ES-I3 (cell line): Measurements from ENCODE around the gene PTPN23.

Experiments used
- H3K36me3 ChIP-seq: 2 replicates; pipeline ENCODE4 v1.6.1; 2013; ENCODE audit warnings: mild to moderate bottlenecking, low read length, control low read depth, moderate library complexity; ENCODE audit not compliant: insufficient read depth
- H3K4me1 ChIP-seq: 2 replicates; pipeline ENCODE4 v1.6.1; 2013; ENCODE audit warnings: mild to moderate bottlenecking, control low read depth, low read length; ENCODE audit not compliant: insufficient read depth
- H3K9ac ChIP-seq: 2 replicates; pipeline ENCODE4 v1.6.1; 2013; ENCODE audit warnings: low read depth, mild to moderate bottlenecking, low read length, moderate library complexity
- H3K9me3 ChIP-seq: 2 replicates; pipeline ENCODE4 v1.6.1; 2013; ENCODE audit warnings: mild to moderate bottlenecking, low read length, moderate library complexity; ENCODE audit not compliant: control insufficient read depth, insufficient read depth

Gene PTPN23

GRCh38 chr3:47381317-47382157 lies 716 bp downstream of the PTPN23 start:
- H3K9me3 ChIP-seq: no peaks in the 10 kb centered on the region
- H3K36me3 ChIP-seq: no peaks in the 10 kb centered on the region
- H3K9ac ChIP-seq: peak overlapping the region; percentile 88
- H3K4me1 ChIP-seq: no peaks in the 10 kb centered on the region

- no peak overlapping the region for H3K9ac ChIP-seq
- H3K4me1 ChIP-seq: no peaks in the 10 kb centered on the region
- no peaks in the 10 kb centered on the region for H3K36me3 ChIP-seq
- no peaks in the 10 kb centered on the region for H3K9me3 ChIP-seq
Measured at GRCh38 chr3:47384425-47384824, 3.6 kb downstream of the PTPN23 start.

GRCh38 chr3:47385007-47385406 lies 4.2 kb downstream of the PTPN23 start:
- no peaks in the 10 kb centered on the region for H3K9me3 ChIP-seq
- H3K36me3 ChIP-seq: no peaks in the 10 kb centered on the region
- H3K9ac ChIP-seq: no peak overlapping the region
- no peaks in the 10 kb centered on the region for H3K4me1 ChIP-seq

- H3K4me1 ChIP-seq: no peaks in the 10 kb centered on the region
- H3K9ac ChIP-seq: no peak overlapping the region
- H3K9me3 ChIP-seq: no peaks in the 10 kb centered on the region
- no peaks in the 10 kb centered on the region for H3K36me3 ChIP-seq
Measured at GRCh38 chr3:47385796-47386195, 5.0 kb downstream of the PTPN23 start.

- no peak overlapping the region for H3K9ac ChIP-seq
- H3K4me1 ChIP-seq: no peaks in the 10 kb centered on the region
Measured at GRCh38 chr3:47392933-47393332, 12.1 kb downstream of the PTPN23 start.

GRCh38 chr3:47394140-47394870 lies 13.5 kb downstream of the PTPN23 start:
- H3K9me3 ChIP-seq: no peaks in the 10 kb centered on the region
- H3K36me3 ChIP-seq: no peaks in the 10 kb centered on the region; the same call in 1 of the 2 replicates
- H3K9ac ChIP-seq: no peak overlapping the region
- H3K4me1 ChIP-seq: no peaks in the 10 kb centered on the region

More at GRCh38 chr3:47392933-47393332, 12.1 kb downstream of the PTPN23 start:
- Histone ChIP-seq H3K9me3 (no peaks in the 10 kb centered on the region), H3K36me3 (no peaks in the 10 kb centered on the region; the same call in 1 of the 2 replicates)

- H3K36me3 ChIP-seq: no peaks in the 10 kb centered on the region; the same call in 1 of the 2 replicates
- H3K9me3 ChIP-seq: no peaks in the 10 kb centered on the region
- H3K4me1 ChIP-seq: no peaks in the 10 kb centered on the region
- no peak overlapping the region for H3K9ac ChIP-seq
Measured at GRCh38 chr3:47394881-47395280, 14.1 kb downstream of the PTPN23 start.

GRCh38 chr3:47398228-47398627 lies 17.4 kb downstream of the PTPN23 start:
- no peaks in the 10 kb centered on the region for H3K9me3 ChIP-seq
- H3K36me3 ChIP-seq: no peaks in the 10 kb centered on the region; the same call in 1 of the 2 replicates
- no peaks in the 10 kb centered on the region for H3K4me1 ChIP-seq
- H3K9ac ChIP-seq: no peak overlapping the region

GRCh38 chr3:47399016-47399415 lies 18.2 kb downstream of the PTPN23 start:
- Histone ChIP-seq H3K36me3 (no peaks in the 10 kb centered on the region; the same call in 1 of the 2 replicates), H3K9me3 (no peaks in the 10 kb centered on the region), H3K4me1 (no peaks in the 10 kb centered on the region), H3K9ac (no peak overlapping the region)

GRCh38 chr3:47399531-47400270 lies 18.9 kb downstream of the PTPN23 start:
- H3K4me1 ChIP-seq: no peaks in the 10 kb centered on the region
- H3K36me3 ChIP-seq: no peaks in the 10 kb centered on the region; the same call in 1 of the 2 replicates
- H3K9me3 ChIP-seq: no peaks in the 10 kb centered on the region
- no peak overlapping the region for H3K9ac ChIP-seq

GRCh38 chr3:47404431-47404876 lies 23.6 kb downstream of the PTPN23 start:
- Histone ChIP-seq H3K9me3 (no peaks in the 10 kb centered on the region), H3K36me3 (no peaks in the 10 kb centered on the region; the same call in 1 of the 2 replicates), H3K4me1 (no peaks in the 10 kb centered on the region), H3K9ac (no peak overlapping the region)

- no peaks in the 10 kb centered on the region for H3K4me1 ChIP-seq
- no peaks in the 10 kb centered on the region for H3K9me3 ChIP-seq
- H3K9ac ChIP-seq: no peak overlapping the region
- no peaks in the 10 kb centered on the region; the same call in 1 of the 2 replicates for H3K36me3 ChIP-seq
Measured at GRCh38 chr3:47404955-47405790, 24.4 kb downstream of the PTPN23 start.

- Histone ChIP-seq H3K36me3 (no peaks in the 10 kb centered on the region; the same call in 1 of the 2 replicates), H3K4me1 (no peaks in the 10 kb centered on the region), H3K9ac (no peak overlapping the region), H3K9me3 (no peaks in the 10 kb centered on the region)
Measured at GRCh38 chr3:47405820-47406761, 25.3 kb downstream of the PTPN23 start.
